Endothelial cell of umbilical vein (primary cell): ENCODE data around the gene BCL11A. TPM values are rescaled to one million over a fixed set of nuclear protein-coding genes. Genes with fewer than 3 reads are reported as not detected.

Experiments used
- BruUV-seq: library from RNA; stranded (reverse); fragments of 400-500 nt; replicated peaks from 2 replicates; lab custom pipeline; 2021; lab: Mats Ljungman, UMichigan
- CTCF ChIA-PET: fragments of 300-600, 350-600 bp; sonication (Branson Sonifier 250); formaldehyde crosslinking; loops from one replicate; lab custom pipeline; 2021; ENCODE audit warnings: antibody characterized with exemption, inconsistent platforms; lab: Charles Lee
- POLR2A ChIA-PET: fragments of 300-600, 350-600 bp; sonication (Branson Sonifier 250); formaldehyde crosslinking; loops from one replicate; lab custom pipeline; 2021; ENCODE audit warnings: antibody characterized with exemption, inconsistent platforms; lab: Charles Lee
- DNase-seq: peaks from one replicate; pipeline ENCODE4 v3.0.0-alpha.2; 2011; ENCODE audit warnings: low read depth, low spot score
- FAIRE-seq: peaks from 2 replicates; lab custom pipeline; 2011; peaks lifted over from hg19 to GRCh38; lab: Jason Lieb, UNC
- H2AFZ ChIP-seq: 2 replicates; pipeline ENCODE4 v1.6.0; 2012; ENCODE audit warnings: low read depth, low read length, control low read depth, inconsistent platforms
- H3K27ac ChIP-seq: 2 replicates; pipeline ENCODE4 v1.5.1; 2011; ENCODE audit warnings: low read depth, mild to moderate bottlenecking, control low read depth, low read length, moderate library complexity; ENCODE audit not compliant: insufficient read depth
- H3K27me3 ChIP-seq, 2 experiments: 2 replicates each; pipeline versions ENCODE4 v1.6.0 to v1.6.1; 2011; ENCODE audit warnings: low read length in 2 of 2, mixed read lengths in 1 of 2; ENCODE audit not compliant: control insufficient read depth in 2 of 2, insufficient read depth in 2 of 2
- H3K36me3 ChIP-seq, 2 experiments: 2 replicates in 1 of 2; 3 replicates in 1 of 2; pipeline ENCODE4 v1.5.1; 2011; ENCODE audit warnings: low read length in 2 of 2, mild to moderate bottlenecking in 1 of 2, moderate library complexity in 1 of 2; ENCODE audit not compliant: control insufficient read depth in 2 of 2, insufficient read depth in 2 of 2; ENCODE audit errors: extremely low read depth in 1 of 2
- H3K4me1 ChIP-seq: 3 replicates; pipeline ENCODE4 v1.5.1; 2011; ENCODE audit warnings: mild to moderate bottlenecking, low read length; ENCODE audit not compliant: control insufficient read depth, insufficient read depth; ENCODE audit errors: extremely low read depth
- H3K4me2 ChIP-seq: 2 replicates; pipeline ENCODE4 v1.6.1; 2011; ENCODE audit warnings: low read length, control low read depth, mixed read lengths; ENCODE audit not compliant: insufficient read depth
- H3K4me3 ChIP-seq, 3 experiments: fragments of 200-600 bp in 1 of 3; sonication (generic), shearing (Covaris generic) in 1 of 3; replicated peaks in 1 of 3; 2 replicates each; pipeline ENCODE4 v1.5.1; 2011 to 2016; ENCODE audit warnings: control low read depth in 3 of 3, low read length in 3 of 3, mild to moderate bottlenecking in 2 of 3, inconsistent platforms in 1 of 3, low read depth in 1 of 3, moderate library complexity in 1 of 3; ENCODE audit not compliant: insufficient read depth in 1 of 3
- H3K79me2 ChIP-seq: 2 replicates; pipeline ENCODE4 v1.6.0; 2012; ENCODE audit warnings: low read length, inconsistent platforms; ENCODE audit not compliant: control insufficient read depth, insufficient read depth
- H3K9ac ChIP-seq: replicated peaks from 2 replicates; pipeline ENCODE3; 2011; ENCODE audit warnings: low read length, control low read depth; ENCODE audit not compliant: insufficient read depth; ENCODE audit errors: extremely low read depth
- H3K9me1 ChIP-seq: replicated peaks from 3 replicates; pipeline ENCODE4 v1.6.0; 2011; ENCODE audit warnings: mild to moderate bottlenecking, low read length; ENCODE audit not compliant: control insufficient read depth, insufficient read depth; ENCODE audit errors: extremely low read depth
- H3K9me3 ChIP-seq: replicated peaks from 2 replicates; pipeline ENCODE4 v1.5.1; 2012; ENCODE audit warnings: low read length, inconsistent platforms; ENCODE audit not compliant: control insufficient read depth, insufficient read depth
- H4K20me1 ChIP-seq: replicated peaks from 2 replicates; pipeline ENCODE3; 2011; ENCODE audit warnings: mild to moderate bottlenecking, low read length; ENCODE audit not compliant: control insufficient read depth, insufficient read depth; ENCODE audit errors: extremely low read depth
- EZH2 ChIP-seq: IDR thresholded peaks from 2 replicates; pipeline ENCODE4 v1.6.1; 2012; ENCODE audit warnings: borderline replicate concordance, low read depth, mild to moderate bottlenecking, moderate library complexity, low read length, inconsistent platforms; ENCODE audit not compliant: severe bottlenecking
- FOS ChIP-seq: IDR thresholded peaks from 2 replicates; pipeline ENCODE4 v1.6.1; 2011; ENCODE audit warnings: mild to moderate bottlenecking, low read length, moderate library complexity, borderline replicate concordance; ENCODE audit not compliant: insufficient read depth
- GATA2 ChIP-seq: IDR thresholded peaks from 2 replicates; pipeline ENCODE4 v1.7.0; 2011; ENCODE audit warnings: low read depth, mild to moderate bottlenecking, moderate library complexity, mixed read lengths, low read length; ENCODE audit not compliant: insufficient read length, insufficient read depth
- JUN ChIP-seq: IDR thresholded peaks from 2 replicates; pipeline ENCODE4 v1.6.1; 2011; ENCODE audit warnings: borderline replicate concordance, low read depth; ENCODE audit not compliant: insufficient read length, insufficient read depth
- MYC ChIP-seq: IDR thresholded peaks from one replicate; pipeline ENCODE4 v1.6.1; 2011; ENCODE audit warnings: mild to moderate bottlenecking, low read depth, low read length
- POLR2A ChIP-seq: IDR thresholded peaks from 2 replicates; pipeline ENCODE4 v1.6.1; 2012; ENCODE audit warnings: low read depth, mild to moderate bottlenecking, control low read depth, low read length
- POLR2AphosphoS5 ChIP-seq: IDR thresholded peaks from 2 replicates; pipeline ENCODE4 v1.6.1; 2012; ENCODE audit warnings: low read depth, mild to moderate bottlenecking, control low read depth, low read length, moderate library complexity; ENCODE audit not compliant: insufficient read depth
- dilution Hi-C: fragments of 300-500 bp; cut with MboI; formaldehyde crosslinking; loops from one replicate; pipeline ENCODE4 v1.15.0; 2019; ENCODE audit warnings: low sequenced_read_pairs; ENCODE audit not compliant: extremely low pct_ligation_motif_present
- intact Hi-C: fragments of 100-400 bp; cut with micrococcal nuclease; formaldehyde crosslinking; loops from one replicate; pipeline ENCODE4 v1.10.0; 2022
- polyA plus RNA-seq, 4 experiments: library from polyadenylated mRNA; depleted of rRNA in 3 of 4; stranded (reverse) in 3 of 4; unstranded in 1 of 4; fragments of >200 nt; gene quantifications; 2 replicates each; pipeline versions ENCODE4 v1.2.1 to v1.2.3, GENCODE V29; 2011 to 2012; ENCODE audit warnings: missing spikeins in 1 of 4
- total RNA-seq: library from RNA; stranded (reverse); gene quantifications from 2 replicates; pipeline ENCODE4 v1.2.3, GENCODE V29; 2021
- TF ChIP-seq, protein P1 (sequence below), 2 donors: IDR thresholded peaks; 1 replicate in 1 of 2; 2 replicates in 1 of 2; pipeline ENCODE4 v1.5.1; 2011; ENCODE audit warnings: low read length in 2 of 2, mild to moderate bottlenecking in 2 of 2, moderate library complexity in 2 of 2, control low read depth in 1 of 2, inconsistent platforms in 1 of 2, low read depth in 1 of 2; ENCODE audit not compliant: insufficient read depth in 1 of 2; ENCODE audit errors: extremely low read depth in 1 of 2
- TF ChIP-seq, protein P2 (sequence below): IDR thresholded peaks from 2 replicates; pipeline ENCODE4 v1.6.1; 2011; ENCODE audit not compliant: insufficient read depth, insufficient read length

Gene BCL11A
- total and polyA plus RNA-seq, 2 donors (not counting 3 experiments of a cell fraction or from before 2014, with no cell fraction given) = 0.12 to 0.88 TPM

DNA sequence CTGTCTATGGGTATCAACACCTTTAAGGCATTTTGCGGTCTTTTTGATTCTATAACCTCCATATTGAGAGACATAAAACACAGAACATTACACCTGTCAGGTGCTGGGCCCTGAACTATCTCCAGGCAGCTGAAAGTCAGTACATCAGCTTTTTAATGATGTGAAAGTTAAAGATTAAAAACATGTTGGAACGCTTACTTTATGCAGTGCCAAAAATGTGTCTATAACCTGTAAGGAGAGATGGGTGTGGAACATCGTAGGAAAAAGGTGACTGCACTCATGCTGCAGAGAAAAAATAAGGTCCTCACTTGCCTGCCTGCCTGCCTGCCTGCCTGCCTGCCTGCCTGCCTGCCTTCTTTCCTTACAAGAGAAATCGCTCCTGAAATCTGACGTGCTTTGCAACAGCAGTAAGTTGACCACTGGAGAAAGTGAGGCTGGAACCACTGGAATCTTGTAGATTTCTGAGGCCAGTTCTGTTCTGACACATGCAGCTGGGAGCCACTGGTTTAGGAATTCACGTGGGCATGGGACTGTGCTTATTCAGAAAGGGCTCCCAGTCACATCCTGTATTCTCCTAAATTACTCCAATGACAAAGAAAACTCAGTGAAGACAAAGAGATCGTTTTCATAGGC is 34.1 kb downstream of the BCL11A start:
- no peak overlapping the region for H3K4me3 ChIP-seq

DNA sequence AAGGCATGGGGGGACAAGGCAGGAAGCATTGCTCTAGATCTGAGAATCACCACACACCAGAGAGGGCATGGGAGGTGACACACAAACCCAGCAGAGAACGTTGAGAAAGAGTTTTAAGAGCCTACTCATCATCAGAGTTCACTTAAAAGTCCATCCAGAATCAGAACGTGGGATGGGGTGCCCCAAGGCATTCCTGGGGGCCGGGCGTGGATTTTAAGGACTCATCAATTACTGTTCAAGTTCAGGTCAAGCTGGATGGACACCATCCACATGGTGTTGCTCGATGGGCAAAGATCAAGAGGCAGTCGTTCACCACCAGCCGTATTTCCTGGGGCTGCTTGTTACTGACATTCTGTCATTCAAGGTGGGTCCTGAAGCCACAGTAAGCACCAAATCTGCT is 34.9 kb downstream of the BCL11A start:
- intact Hi-C loops (no loop called here), dilution Hi-C loops (no loop called here)
- Histone ChIP-seq H3K27ac (no peak overlapping the region), H3K36me3 (no peaks in the 10 kb centered on the region), H4K20me1 (no peaks in the 10 kb centered on the region), H2AFZ (no peak overlapping the region), H3K27me3 (no peaks in the 10 kb centered on the region), H3K9me3 (no peaks in the 10 kb centered on the region), H3K9ac (no peak overlapping the region), H3K79me2 (no peaks in the 10 kb centered on the region), H3K4me2 (no peak overlapping the region), H3K4me3 (no peak overlapping the region), H3K9me1 (no peaks in the 10 kb centered on the region), H3K4me1 (no peaks in the 10 kb centered on the region)
- CTCF ChIA-PET = no interaction called here
- no peak for DNase-seq
- POLR2A ChIA-PET = no interaction called here
- BruUV-seq = no TSS peak
- TF ChIP-seq, protein P1, sequence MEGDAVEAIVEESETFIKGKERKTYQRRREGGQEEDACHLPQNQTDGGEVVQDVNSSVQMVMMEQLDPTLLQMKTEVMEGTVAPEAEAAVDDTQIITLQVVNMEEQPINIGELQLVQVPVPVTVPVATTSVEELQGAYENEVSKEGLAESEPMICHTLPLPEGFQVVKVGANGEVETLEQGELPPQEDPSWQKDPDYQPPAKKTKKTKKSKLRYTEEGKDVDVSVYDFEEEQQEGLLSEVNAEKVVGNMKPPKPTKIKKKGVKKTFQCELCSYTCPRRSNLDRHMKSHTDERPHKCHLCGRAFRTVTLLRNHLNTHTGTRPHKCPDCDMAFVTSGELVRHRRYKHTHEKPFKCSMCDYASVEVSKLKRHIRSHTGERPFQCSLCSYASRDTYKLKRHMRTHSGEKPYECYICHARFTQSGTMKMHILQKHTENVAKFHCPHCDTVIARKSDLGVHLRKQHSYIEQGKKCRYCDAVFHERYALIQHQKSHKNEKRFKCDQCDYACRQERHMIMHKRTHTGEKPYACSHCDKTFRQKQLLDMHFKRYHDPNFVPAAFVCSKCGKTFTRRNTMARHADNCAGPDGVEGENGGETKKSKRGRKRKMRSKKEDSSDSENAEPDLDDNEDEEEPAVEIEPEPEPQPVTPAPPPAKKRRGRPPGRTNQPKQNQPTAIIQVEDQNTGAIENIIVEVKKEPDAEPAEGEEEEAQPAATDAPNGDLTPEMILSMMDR (IDR thresholded peaks at IDR 0.05; ENCODE audit: extremely low read depth in 1 of 2, insufficient read depth in 1 of 2, low read depth in 1 of 2, low read length in 2 of 2) = no peak
- TF ChIP-seq POLR2AphosphoS5 (no peak), POLR2A (no peak), EZH2 (no peak), JUN (no peak), FOS (no peak), MYC (no peak), GATA2 (no peak)
- TF ChIP-seq, protein P2, sequence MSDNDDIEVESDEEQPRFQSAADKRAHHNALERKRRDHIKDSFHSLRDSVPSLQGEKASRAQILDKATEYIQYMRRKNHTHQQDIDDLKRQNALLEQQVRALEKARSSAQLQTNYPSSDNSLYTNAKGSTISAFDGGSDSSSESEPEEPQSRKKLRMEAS = no peak
- no peak for FAIRE-seq

More for the DNA sequence above, 34.1 kb downstream of the BCL11A start:
- Histone ChIP-seq H3K4me2 (no peak overlapping the region), H3K27me3 (no peaks in the 10 kb centered on the region), H3K36me3 (no peaks in the 10 kb centered on the region), H3K9me1 (no peaks in the 10 kb centered on the region), H3K9ac (no peak overlapping the region), H3K79me2 (no peaks in the 10 kb centered on the region), H3K27ac (no peak overlapping the region), H2AFZ (no peak overlapping the region), H4K20me1 (no peaks in the 10 kb centered on the region), H3K4me1 (no peaks in the 10 kb centered on the region), H3K9me3 (no peaks in the 10 kb centered on the region)
- ChIA-PET POLR2A (no interaction called here), CTCF (no interaction called here)
- no TSS peak for BruUV-seq
- dilution Hi-C loops = no loop called here
- TF ChIP-seq MYC (no peak), POLR2AphosphoS5 (no peak)
- TF ChIP-seq, protein P1 (IDR thresholded peaks at IDR 0.05; ENCODE audit: extremely low read depth in 1 of 2, insufficient read depth in 1 of 2, low read depth in 1 of 2, low read length in 2 of 2) = no peak
- intact Hi-C loops = no loop called here
- no peak for DNase-seq
- no peak for FAIRE-seq
